SK-N-SH (cell line): ENCODE measurements around the gene LDHD. TPM values are rescaled to one million over a fixed set of nuclear protein-coding genes. Genes with fewer than 3 reads are reported as not detected.
A peak's percentile ranks its signal among the peaks of the same experiment; 100 is the strongest.

Experiments
- CTCF ChIA-PET: fragments of 300-600, 350-600 bp; formaldehyde crosslinking; extraction: SDS; loops from one replicate; lab custom pipeline; 2021; lab: Yijun Ruan, JAX
- POLR2A ChIA-PET: fragments of 350-600 bp; sonication (Branson Sonifier 250); formaldehyde crosslinking; extraction: SDS; loops from one replicate; lab custom pipeline; 2020; ENCODE audit warnings: antibody characterized with exemption, inconsistent platforms; lab: Yijun Ruan, JAX
- DNase-seq: peaks from one replicate; pipeline ENCODE4 v3.0.0; 2012
- H2AFZ ChIP-seq: fragments of 200-600 bp; sonication (generic); 2 replicates; pipeline ENCODE4 v1.8.1; 2016; ENCODE audit warnings: antibody characterized with exemption, mild to moderate bottlenecking, low read depth
- H3F3A ChIP-seq: fragments of 200-600 bp; sonication (generic); replicated peaks from 2 replicates; pipeline ENCODE3; 2016; ENCODE audit warnings: antibody characterized with exemption, mild to moderate bottlenecking; ENCODE audit not compliant: insufficient read depth
- H3K27ac ChIP-seq, 2 experiments: fragments of 200-500 bp in 1 of 2; fragments of 200-600 bp in 1 of 2; sonication (Bioruptor generic) in 1 of 2; sonication (generic), shearing (Covaris generic) in 1 of 2; 2 replicates each; pipeline versions ENCODE4 v1.5.1 to v1.6.1; 2014 to 2016; ENCODE audit warnings: low read depth in 2 of 2, inconsistent platforms in 1 of 2, low read length in 1 of 2, mild to moderate bottlenecking in 1 of 2, mixed read lengths in 1 of 2
- H3K27me3 ChIP-seq: fragments of 200-600 bp; sonication (generic), shearing (Covaris generic); 2 replicates; pipeline ENCODE4 v1.6.1; 2016; ENCODE audit warnings: mixed run types; ENCODE audit not compliant: insufficient read depth
- H3K36me3 ChIP-seq, 2 experiments: fragments of 200-500 bp in 1 of 2; fragments of 200-600 bp in 1 of 2; sonication (Bioruptor generic) in 1 of 2; sonication (generic) in 1 of 2; replicated peaks in 1 of 2; 2 replicates each; pipeline versions ENCODE3 to v1.5.1; 2014 to 2016; ENCODE audit warnings: low read length in 1 of 2, mild to moderate bottlenecking in 1 of 2; ENCODE audit not compliant: insufficient read depth in 2 of 2, control insufficient read depth in 1 of 2
- H3K4me1 ChIP-seq, 2 experiments: fragments of 200-500 bp in 1 of 2; fragments of 200-600 bp in 1 of 2; sonication (Bioruptor generic) in 1 of 2; sonication (generic), shearing (Covaris generic) in 1 of 2; 2 replicates each; pipeline versions ENCODE4 v1.5.1 to v1.6.1; 2014 to 2016; ENCODE audit warnings: low read depth in 1 of 2, low read length in 1 of 2, mixed run types in 1 of 2; ENCODE audit not compliant: insufficient read depth in 2 of 2, control insufficient read depth in 1 of 2
- H3K4me2 ChIP-seq: fragments of 200-600 bp; sonication (generic), shearing (Covaris generic); 2 replicates; pipeline ENCODE4 v1.6.1; 2017; ENCODE audit warnings: mixed run types
- H3K4me3 ChIP-seq, 2 experiments: fragments of 200-500 bp in 1 of 2; fragments of 200-600 bp in 1 of 2; sonication (Bioruptor generic) in 1 of 2; sonication (generic), shearing (Covaris generic) in 1 of 2; 2 replicates each; pipeline versions ENCODE4 v1.5.1 to v1.8.1; 2014 to 2016; ENCODE audit warnings: low read depth in 2 of 2, inconsistent platforms in 1 of 2, low read length in 1 of 2, mild to moderate bottlenecking in 1 of 2, mixed read lengths in 1 of 2, moderate library complexity in 1 of 2
- H3K79me2 ChIP-seq: fragments of 200-600 bp; sonication (generic); 2 replicates; pipeline ENCODE4 v1.8.1; 2017; ENCODE audit warnings: mild to moderate bottlenecking; ENCODE audit not compliant: insufficient read depth
- H3K9ac ChIP-seq: fragments of 200-600 bp; sonication (generic); 2 replicates; pipeline ENCODE4 v1.6.1; 2017; ENCODE audit warnings: mixed run types
- H3K9me2 ChIP-seq: fragments of 200-600 bp; sonication (generic); 2 replicates; pipeline ENCODE4 v1.6.1; 2017; ENCODE audit warnings: mixed run types
- H3K9me3 ChIP-seq: fragments of 200-600 bp; sonication (generic); 2 replicates; pipeline ENCODE4 v1.6.1; 2017; ENCODE audit warnings: mixed run types, mild to moderate bottlenecking, moderate library complexity
- H4K20me1 ChIP-seq: fragments of 200-600 bp; sonication (generic); 2 replicates; pipeline ENCODE4 v1.6.1; 2017; ENCODE audit warnings: mild to moderate bottlenecking, mixed run types; ENCODE audit not compliant: insufficient read depth
- CHD2 ChIP-seq: fragments of 150-350 bp; IDR thresholded peaks from 2 replicates; pipeline ENCODE4 v1.6.1; 2018; ENCODE audit warnings: low read length; ENCODE audit not compliant: partially characterized antibody
- ELF1 ChIP-seq: IDR thresholded peaks from 2 replicates; pipeline ENCODE4 v1.4.0; 2012
- FOSL2 ChIP-seq: IDR thresholded peaks from 2 replicates; pipeline ENCODE4 v1.4.0; 2012; ENCODE audit warnings: low read depth, mild to moderate bottlenecking, moderate library complexity, borderline replicate concordance
- FOXJ3 ChIP-seq: sonication (generic); formaldehyde crosslinking; IDR thresholded peaks from 2 replicates; pipeline ENCODE4 v1.5.1; 2020; ENCODE audit warnings: mild to moderate bottlenecking, missing genetic modification reagents
- FOXM1 ChIP-seq: IDR thresholded peaks from 2 replicates; pipeline ENCODE4 v1.4.0; 2012; ENCODE audit warnings: low read depth, mild to moderate bottlenecking
- MEF2A ChIP-seq: IDR thresholded peaks from 2 replicates; pipeline ENCODE4 v1.4.0; 2012; ENCODE audit warnings: low read depth, borderline replicate concordance
- NRF1 ChIP-seq: IDR thresholded peaks from 2 replicates; pipeline ENCODE4 v1.6.1; 2012; ENCODE audit warnings: low read depth, mild to moderate bottlenecking, low read length
- RAD21 ChIP-seq: IDR thresholded peaks from 2 replicates; pipeline ENCODE4 v1.6.1; 2012; ENCODE audit warnings: mild to moderate bottlenecking, low read length
- RFX5 ChIP-seq: IDR thresholded peaks from 2 replicates; pipeline ENCODE4 v1.6.1; 2012; ENCODE audit warnings: mild to moderate bottlenecking, improper control_type of control experiment, low read length
- RXRA ChIP-seq: IDR thresholded peaks from 2 replicates; pipeline ENCODE4 v1.4.0; 2012; ENCODE audit warnings: low read depth, mild to moderate bottlenecking, borderline replicate concordance
- TCF12 ChIP-seq: IDR thresholded peaks from 2 replicates; pipeline ENCODE4 v1.4.0; 2012
- WGBS: methylation state at CpG from one replicate; pipeline ENCODE4 v1.1.6; 2017; ENCODE audit warnings: low lambda C conversion rate; 5-methylcytosine and 5-hydroxymethylcytosine counted together
- polyA plus RNA-seq, 3 experiments: library from polyadenylated mRNA; depleted of rRNA; stranded (reverse); fragments of >200 nt; gene quantifications; 2 replicates each; pipeline ENCODE4 v1.2.3, GENCODE V29; 2012
- TF ChIP-seq, protein P1 (sequence below): fragments of 200-600 bp; sonication (generic); IDR thresholded peaks from 2 replicates; pipeline ENCODE4 v1.6.1; 2017; ENCODE audit warnings: antibody characterized with exemption, mild to moderate bottlenecking, moderate library complexity
- TF ChIP-seq, protein P2 (sequence below): IDR thresholded peaks from 2 replicates; pipeline ENCODE4 v1.4.0; 2012; ENCODE audit warnings: low read depth, borderline replicate concordance
- TF ChIP-seq, protein P3 (sequence below): IDR thresholded peaks from 2 replicates; pipeline ENCODE4 v1.4.0; 2012; ENCODE audit warnings: low read depth
- TF ChIP-seq, protein P4 (sequence below): IDR thresholded peaks from 2 replicates; pipeline ENCODE4 v1.4.0; 2012; ENCODE audit warnings: low read depth, borderline replicate concordance

LDHD gene
- polyA plus RNA-seq, 1 of the 3 experiments (the other 2 are of a cell fraction): 0.53 TPM

DNA sequence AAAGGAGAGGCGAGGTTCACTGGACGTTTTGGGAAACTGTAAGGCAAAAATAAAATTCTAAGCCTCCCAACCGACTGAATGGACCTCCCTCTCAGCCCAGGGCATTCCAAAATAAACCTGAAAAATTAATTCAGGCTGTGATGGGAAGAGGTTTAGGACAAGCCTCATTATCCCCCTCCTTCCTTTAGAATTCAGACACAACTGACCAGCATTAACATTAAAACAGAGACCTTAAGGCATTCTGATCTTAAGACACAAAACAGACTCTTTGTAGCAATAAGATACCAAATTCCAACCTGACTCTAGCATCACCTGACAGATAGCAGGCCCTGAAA is 298 bp upstream of the LDHD start:
- no peak overlapping the region for H3K4me2 ChIP-seq
- no peak overlapping the region for H3K9ac ChIP-seq
- H3K4me3 ChIP-seq: no peak overlapping the region
- H3K36me3 ChIP-seq: no peaks in the 10 kb centered on the region
- H3K9me3 ChIP-seq: 0 out of 2 replicates have a peak, but pooled peaks cover 5% of the 10 kb centered on the region
- H4K20me1 ChIP-seq: no peaks in the 10 kb centered on the region
- no peak for TF ChIP-seq NRF1
- no peak for TF ChIP-seq MEF2A
- TF ChIP-seq, protein P1, sequence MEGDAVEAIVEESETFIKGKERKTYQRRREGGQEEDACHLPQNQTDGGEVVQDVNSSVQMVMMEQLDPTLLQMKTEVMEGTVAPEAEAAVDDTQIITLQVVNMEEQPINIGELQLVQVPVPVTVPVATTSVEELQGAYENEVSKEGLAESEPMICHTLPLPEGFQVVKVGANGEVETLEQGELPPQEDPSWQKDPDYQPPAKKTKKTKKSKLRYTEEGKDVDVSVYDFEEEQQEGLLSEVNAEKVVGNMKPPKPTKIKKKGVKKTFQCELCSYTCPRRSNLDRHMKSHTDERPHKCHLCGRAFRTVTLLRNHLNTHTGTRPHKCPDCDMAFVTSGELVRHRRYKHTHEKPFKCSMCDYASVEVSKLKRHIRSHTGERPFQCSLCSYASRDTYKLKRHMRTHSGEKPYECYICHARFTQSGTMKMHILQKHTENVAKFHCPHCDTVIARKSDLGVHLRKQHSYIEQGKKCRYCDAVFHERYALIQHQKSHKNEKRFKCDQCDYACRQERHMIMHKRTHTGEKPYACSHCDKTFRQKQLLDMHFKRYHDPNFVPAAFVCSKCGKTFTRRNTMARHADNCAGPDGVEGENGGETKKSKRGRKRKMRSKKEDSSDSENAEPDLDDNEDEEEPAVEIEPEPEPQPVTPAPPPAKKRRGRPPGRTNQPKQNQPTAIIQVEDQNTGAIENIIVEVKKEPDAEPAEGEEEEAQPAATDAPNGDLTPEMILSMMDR: no peak
- no peak for TF ChIP-seq RAD21
- no peak for TF ChIP-seq CHD2
- TF ChIP-seq RXRA: no peak
- TF ChIP-seq, protein P2, sequence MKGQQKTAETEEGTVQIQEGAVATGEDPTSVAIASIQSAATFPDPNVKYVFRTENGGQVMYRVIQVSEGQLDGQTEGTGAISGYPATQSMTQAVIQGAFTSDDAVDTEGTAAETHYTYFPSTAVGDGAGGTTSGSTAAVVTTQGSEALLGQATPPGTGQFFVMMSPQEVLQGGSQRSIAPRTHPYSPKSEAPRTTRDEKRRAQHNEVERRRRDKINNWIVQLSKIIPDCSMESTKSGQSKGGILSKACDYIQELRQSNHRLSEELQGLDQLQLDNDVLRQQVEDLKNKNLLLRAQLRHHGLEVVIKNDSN: no peak
- TF ChIP-seq FOXJ3 (CRISPR knock-in tag): no peak
- TF ChIP-seq FOXM1: no peak
- no peak overlapping the region for H3K27ac ChIP-seq
- H3F3A ChIP-seq: no peaks in the 10 kb centered on the region
- POLR2A ChIA-PET: interaction anchor here (0.7 kb wide), 1 partner anchor 11 kb away, joined by 3 read pairs; no protein-coding TSS in a partner anchor
- H2AFZ ChIP-seq: no peak overlapping the region
- peaks cover 0 to 5% of the 10 kb centered on the region in 2 experiments; a peak in 1 of 4 replicates for H3K4me1 ChIP-seq
- H3K79me2 ChIP-seq: no peaks in the 10 kb centered on the region
- 38% methylated on average over 3 of the region's 3 CpGs for WGBS
- H3K9me2 ChIP-seq: no peaks in the 10 kb centered on the region
- CTCF ChIA-PET: interaction anchor here (0.6 to 1.7 kb wide), 2 partner anchors 102 to 118 kb away, joined by 3 to 11 read pairs; partner anchors contain the start of gene ZNRF1
- H3K27me3 ChIP-seq: no peaks in the 10 kb centered on the region
- no peak for DNase-seq

DNA sequence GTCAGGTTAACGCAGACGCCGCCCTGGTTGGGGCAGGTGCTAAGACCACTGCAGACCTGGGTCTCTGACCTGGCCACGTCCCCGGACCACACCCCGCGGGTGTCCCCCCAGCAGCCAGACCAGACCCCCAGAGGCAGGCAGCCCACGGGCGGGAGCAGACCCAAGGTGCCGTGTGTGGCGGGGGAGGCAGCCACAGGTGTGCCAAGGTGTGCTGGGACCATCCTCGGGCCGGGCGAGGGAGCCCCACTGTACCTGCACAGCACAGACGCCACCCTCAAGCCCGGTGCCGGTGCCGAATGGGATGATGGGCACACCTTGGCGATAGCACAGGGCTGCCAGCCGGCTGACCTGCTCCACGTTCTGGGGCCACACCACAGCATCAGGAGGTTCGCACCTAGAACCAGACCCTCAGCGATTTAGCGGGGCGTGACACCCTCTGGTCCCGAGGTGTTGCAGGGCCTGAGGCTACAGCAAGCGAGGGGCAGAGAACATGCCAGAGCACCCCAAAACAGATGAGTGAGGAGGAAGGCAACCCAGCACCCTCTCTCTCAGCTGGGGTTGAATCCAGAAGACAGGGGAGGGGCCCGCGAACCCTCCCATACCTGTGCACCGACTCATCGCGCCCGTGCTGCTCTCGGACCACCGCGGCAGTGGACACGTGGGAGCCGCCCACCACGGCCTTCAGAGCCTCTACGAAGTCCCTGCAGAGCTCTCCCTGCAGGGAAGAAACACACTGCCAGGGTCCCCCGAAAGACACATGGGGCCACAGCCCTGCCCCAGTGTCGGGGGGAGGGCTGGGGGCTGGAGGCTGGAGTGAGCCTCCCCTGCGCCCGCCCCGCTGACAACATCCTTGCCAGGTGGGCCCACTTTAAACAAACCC is 1.4 kb downstream of the LDHD start:
- POLR2A ChIA-PET: no interaction called here
- WGBS: 93% methylated on average over 22 of the region's 45 CpGs
- no peak for TF ChIP-seq NRF1
- TF ChIP-seq ELF1: no peak
- TF ChIP-seq RFX5: no peak
- TF ChIP-seq FOXM1: no peak
- TF ChIP-seq RAD21: no peak
- TF ChIP-seq, protein P3, sequence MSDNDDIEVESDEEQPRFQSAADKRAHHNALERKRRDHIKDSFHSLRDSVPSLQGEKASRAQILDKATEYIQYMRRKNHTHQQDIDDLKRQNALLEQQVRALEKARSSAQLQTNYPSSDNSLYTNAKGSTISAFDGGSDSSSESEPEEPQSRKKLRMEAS: no peak
- no peak for TF ChIP-seq TCF12
- no peak for TF ChIP-seq FOSL2
- TF ChIP-seq, protein P1: no peak
- TF ChIP-seq, protein P4, sequence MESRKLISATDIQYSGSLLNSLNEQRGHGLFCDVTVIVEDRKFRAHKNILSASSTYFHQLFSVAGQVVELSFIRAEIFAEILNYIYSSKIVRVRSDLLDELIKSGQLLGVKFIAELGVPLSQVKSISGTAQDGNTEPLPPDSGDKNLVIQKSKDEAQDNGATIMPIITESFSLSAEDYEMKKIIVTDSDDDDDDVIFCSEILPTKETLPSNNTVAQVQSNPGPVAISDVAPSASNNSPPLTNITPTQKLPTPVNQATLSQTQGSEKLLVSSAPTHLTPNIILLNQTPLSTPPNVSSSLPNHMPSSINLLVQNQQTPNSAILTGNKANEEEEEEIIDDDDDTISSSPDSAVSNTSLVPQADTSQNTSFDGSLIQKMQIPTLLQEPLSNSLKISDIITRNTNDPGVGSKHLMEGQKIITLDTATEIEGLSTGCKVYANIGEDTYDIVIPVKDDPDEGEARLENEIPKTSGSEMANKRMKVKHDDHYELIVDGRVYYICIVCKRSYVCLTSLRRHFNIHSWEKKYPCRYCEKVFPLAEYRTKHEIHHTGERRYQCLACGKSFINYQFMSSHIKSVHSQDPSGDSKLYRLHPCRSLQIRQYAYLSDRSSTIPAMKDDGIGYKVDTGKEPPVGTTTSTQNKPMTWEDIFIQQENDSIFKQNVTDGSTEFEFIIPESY: no peak

More for the DNA sequence above, 1.4 kb downstream of the LDHD start:
- H3K9ac ChIP-seq: no peak overlapping the region
- no peaks in the 10 kb centered on the region for H3K9me3 ChIP-seq
- peak; percentile 30 for DNase-seq
- no peak overlapping the region for H3K27ac ChIP-seq
- H3K4me2 ChIP-seq: no peak overlapping the region
- no peak overlapping the region for H3K4me3 ChIP-seq
- no peaks in the 10 kb centered on the region for H3K9me2 ChIP-seq
- no peaks in the 10 kb centered on the region for H4K20me1 ChIP-seq
- CTCF ChIA-PET: interaction anchor here (8.5 kb wide), 1 partner anchor 118 kb away, joined by 182 read pairs; the partner anchor contains the start of gene ZNRF1
- peaks cover 7 to 21% of the 10 kb centered on the region in 2 experiments; a peak in 3 of 4 replicates for H3K4me1 ChIP-seq
- H3K36me3 ChIP-seq: no peaks in the 10 kb centered on the region
- peaks cover 10% of the 10 kb centered on the region for H3F3A ChIP-seq
- H3K79me2 ChIP-seq: no peaks in the 10 kb centered on the region
- H3K27me3 ChIP-seq: no peaks in the 10 kb centered on the region
- H2AFZ ChIP-seq: no peak overlapping the region
